ENCODE measurements around the gene ZNF540. TPM values are rescaled to one million over a fixed set of nuclear protein-coding genes. Genes with fewer than 3 reads are reported as not detected.
"Not testable (repeated sequence)": the region's sequence is repeated elsewhere in the genome, so short reads cannot be mapped to it uniquely, and the experiment has no call there.

The ZNF540 gene
- total and polyA plus RNA-seq, 2 of the 8 experiments (the other 6 are each of a cell fraction or from before 2014, with no cell fraction given): 0.15 to 0.17 TPM

GRCh38 chr19:37657157-37657556 is 62.5 kb downstream of the ZNF540 start:
- H3K4me1 ChIP-seq (replicated peaks in 1 of 4; ENCODE audit: control insufficient read depth in 3 of 4, insufficient read depth in 4 of 4, low read length in 3 of 4); H3K4me2 ChIP-seq (ENCODE audit: insufficient read depth in 1 of 2, low read depth in 2 of 2, low read length in 2 of 2); H3K4ac ChIP-seq (replicated peaks; ENCODE audit: insufficient read length, low read depth, low read length); H2BK5ac ChIP-seq (ENCODE audit: low read depth, low read length); H2BK120ac ChIP-seq (replicated peaks; ENCODE audit: low read depth, low read length); H3K4me3 ChIP-seq (ENCODE audit: extremely low read depth in 1 of 4, insufficient read depth in 2 of 4, low read depth in 3 of 4, low read length in 4 of 4); H4K5ac ChIP-seq (ENCODE audit: insufficient read length, low read depth, low read length); H2BK20ac ChIP-seq (ENCODE audit: low read length); H4K91ac ChIP-seq (replicated peaks; ENCODE audit: insufficient read length, low read length); H4K20me1 ChIP-seq (replicated peaks in 1 of 2; ENCODE audit: control insufficient read depth in 1 of 2, insufficient read depth in 2 of 2, low read length in 2 of 2); H3K9ac ChIP-seq (replicated peaks in 1 of 4; ENCODE audit: extremely low read depth in 1 of 4, low read depth in 3 of 4, low read length in 3 of 4); POLR2A ChIA-PET (ENCODE audit: partially characterized antibody); FAIRE-seq; H2AK5ac ChIP-seq (ENCODE audit: low read depth, low read length); H2BK12ac ChIP-seq (ENCODE audit: low read depth, low read length); H4K8ac ChIP-seq (ENCODE audit: extremely low read depth, insufficient read depth, low read length); DNase-seq (ENCODE audit: low read depth in 1 of 2, low spot score in 2 of 2); H3K23ac ChIP-seq (ENCODE audit: insufficient read length); H3K56ac ChIP-seq (replicated peaks; ENCODE audit: insufficient read length, low read depth, low read length); H2AFZ ChIP-seq (ENCODE audit: low read length); H3K79me1 ChIP-seq (ENCODE audit: low read depth, low read length); H3K27ac ChIP-seq (ENCODE audit: low read depth, low read length); H3K9me3 ChIP-seq (ENCODE audit: insufficient read depth in 2 of 2, low read depth in 1 of 2, low read length in 1 of 2); H3K27me3 ChIP-seq (replicated peaks in 1 of 4; ENCODE audit: control insufficient read depth in 3 of 4, extremely low read depth in 1 of 4, insufficient read depth in 3 of 4, low read length in 3 of 4); H3K14ac ChIP-seq (ENCODE audit: insufficient read length); H3K36me3 ChIP-seq (ENCODE audit: control insufficient read depth in 2 of 4, insufficient read depth in 4 of 4, low read length in 3 of 4); H2BK15ac ChIP-seq (ENCODE audit: low read length); H3K18ac ChIP-seq (ENCODE audit: extremely low read depth, low read length): not testable (repeated sequence)
- Histone ChIP-seq H3K79me2 (ENCODE audit: control insufficient read depth in 1 of 2, insufficient read depth in 2 of 2, low read length in 2 of 2) (peaks cover 0 to 14% of the 10 kb centered on the region in 2 experiments; a peak in 2 of 4 replicates), H3K23me2 (ENCODE audit: low read depth, low read length) (peaks cover 12% of the 10 kb centered on the region)
- 94% methylated on average over 6 of the region's 8 CpGs; no CpG with 5 or more reads in 1 of the 2 experiments for WGBS, 2 experiments (ENCODE audit: extremely low coverage in 1 of 2, insufficient coverage in 1 of 2, insufficient read length in 1 of 2, insufficient replicate concordance in 2 of 2, low coverage in 1 of 2, low lambda C conversion rate in 2 of 2, missing lambda C conversion rate in 1 of 2)
- CTCF ChIA-PET (ENCODE audit: partially characterized antibody): interaction anchor here (0.7 kb wide), 1 partner anchor 150 kb away, joined by 3 read pairs; no protein-coding TSS in a partner anchor

Other genes starting within 250 kb of the ZNF540 start
- 3.7 and 4.5 TPM in 2 replicates for gene ZNF527, start 223.8 kb upstream of the ZNF540 start, total RNA-seq (2021; fragmentation: NEBNext Ultra II Directional; extraction: Animal tissue kit (Norgen Biotek cat#: 25700))
- 1.3 and 2.1 TPM in 2 replicates for gene ZNF527, start 223.8 kb upstream of the ZNF540 start, polyA plus RNA-seq (2011; rRNA removed)
- 10.2 and 10.5 TPM in 2 replicates for gene ZNF569, start 127.4 kb upstream of the ZNF540 start, total RNA-seq (2021; fragmentation: NEBNext Ultra II Directional; extraction: Animal tissue kit (Norgen Biotek cat#: 25700))
- 2.4 and 2.8 TPM in 2 replicates for gene ZNF569, start 127.4 kb upstream of the ZNF540 start, polyA plus RNA-seq (2011; rRNA removed)
- gene ZNF570, start 125.5 kb upstream of the ZNF540 start, total RNA-seq (2021; fragmentation: NEBNext Ultra II Directional; extraction: Animal tissue kit (Norgen Biotek cat#: 25700)): 4.1 and 5.4 TPM in 2 replicates
- gene ZNF570, start 125.5 kb upstream of the ZNF540 start, polyA plus RNA-seq (2011; rRNA removed): 0.96 and 1.0 TPM in 2 replicates
- 11.6 and 13.3 TPM in 2 replicates for gene ZNF793, start 87.9 kb upstream of the ZNF540 start, total RNA-seq (2021; fragmentation: NEBNext Ultra II Directional; extraction: Animal tissue kit (Norgen Biotek cat#: 25700))
- 5.0 and 5.9 TPM in 2 replicates for gene ZNF793, start 87.9 kb upstream of the ZNF540 start, polyA plus RNA-seq (2011; rRNA removed)
- gene ZNF571, start 84 bp upstream of the ZNF540 start, total RNA-seq (2021; fragmentation: NEBNext Ultra II Directional; extraction: Animal tissue kit (Norgen Biotek cat#: 25700)): 3.9 and 6.4 TPM in 2 replicates
- gene ZNF571, start 84 bp upstream of the ZNF540 start, polyA plus RNA-seq (2011; rRNA removed): 1.0 and 1.8 TPM in 2 replicates
- 6.1 and 8.7 TPM in 2 replicates for gene ZFP30, start 60.6 kb downstream of the ZNF540 start, total RNA-seq (2021; fragmentation: NEBNext Ultra II Directional; extraction: Animal tissue kit (Norgen Biotek cat#: 25700))
- gene ZFP30, start 60.6 kb downstream of the ZNF540 start, polyA plus RNA-seq (2011; rRNA removed): 1.3 and 1.4 TPM in 2 replicates
- gene ZNF607, start 124.9 kb downstream of the ZNF540 start, total RNA-seq (2021; fragmentation: NEBNext Ultra II Directional; extraction: Animal tissue kit (Norgen Biotek cat#: 25700)): 15.9 and 17.4 TPM in 2 replicates
- gene ZNF607, start 124.9 kb downstream of the ZNF540 start, polyA plus RNA-seq (2011; rRNA removed): 5.9 and 6.7 TPM in 2 replicates
- 13.8 and 14.9 TPM in 2 replicates for gene ZNF573, start 184.7 kb downstream of the ZNF540 start, total RNA-seq (2021; fragmentation: NEBNext Ultra II Directional; extraction: Animal tissue kit (Norgen Biotek cat#: 25700))
- 1.3 and 6.3 TPM in 2 replicates for gene ZNF573, start 184.7 kb downstream of the ZNF540 start, polyA plus RNA-seq (2011; rRNA removed)

All from H1 (cell line).